ENCODE measurements around the gene SAPCD1.

GRCh38 chr6:31749301-31750036 lies 13.0 kb upstream of the SAPCD1 start:
- TF ChIP-seq CTCF (IDR thresholded peaks at IDR 0.05) (no peak), CHD2 (IDR thresholded peaks at IDR 0.05; ENCODE audit: low read length, partially characterized antibody) (no peak), GABPA (IDR thresholded peaks at IDR 0.05; ENCODE audit: low read depth) (no peak), FOSL2 (IDR thresholded peaks at IDR 0.05; ENCODE audit: borderline replicate concordance, low read depth) (no peak), SIN3A (IDR thresholded peaks at IDR 0.05; ENCODE audit: borderline replicate concordance, low read depth, low read length) (no peak), RAD21 (IDR thresholded peaks at IDR 0.05; ENCODE audit: low read length) (no peak), FOXM1 (IDR thresholded peaks at IDR 0.05; ENCODE audit: low read depth) (no peak), USF1 (IDR thresholded peaks at IDR 0.05; ENCODE audit: borderline replicate concordance, low read depth) (no peak)
